H9 (cell line): ENCODE measurements around the gene INO80B. TPM values are rescaled to one million over a fixed set of nuclear protein-coding genes. Genes with fewer than 3 reads are reported as not detected.

Experiments used
- DNase-seq: peaks from one replicate; pipeline ENCODE4 v3.0.0-alpha.2; 2017
- H2AFZ ChIP-seq: one replicate; pipeline ENCODE4 v1.6.1; 2013; ENCODE audit warnings: mild to moderate bottlenecking, low read length, control low read depth, moderate library complexity
- H2AK5ac ChIP-seq: 2 replicates; pipeline ENCODE4 v1.6.1; 2013; ENCODE audit warnings: low read length, control low read depth, mixed read lengths; ENCODE audit not compliant: insufficient read length
- H2BK120ac ChIP-seq: one replicate; pipeline ENCODE4 v1.6.1; 2013; ENCODE audit warnings: low read depth, mild to moderate bottlenecking, low read length, control low read depth, inconsistent platforms; ENCODE audit not compliant: poor library complexity, severe bottlenecking
- H2BK12ac ChIP-seq: 2 replicates; pipeline ENCODE4 v1.6.1; 2013; ENCODE audit warnings: low read length, control low read depth, mixed read lengths, low read depth; ENCODE audit not compliant: insufficient read length
- H2BK15ac ChIP-seq: 2 replicates; pipeline ENCODE4 v1.6.1; 2013; ENCODE audit warnings: low read depth, low read length, control low read depth
- H2BK20ac ChIP-seq: one replicate; pipeline ENCODE4 v1.6.1; 2013; ENCODE audit warnings: low read depth, mild to moderate bottlenecking, low read length, control low read depth, inconsistent platforms; ENCODE audit not compliant: poor library complexity, severe bottlenecking
- H2BK5ac ChIP-seq: 2 replicates; pipeline ENCODE4 v1.6.1; 2013; ENCODE audit warnings: low read length, control low read depth, mixed read lengths; ENCODE audit not compliant: insufficient read length
- H3K14ac ChIP-seq: 2 replicates; pipeline ENCODE4 v1.6.1; 2013; ENCODE audit warnings: low read length, control low read depth; ENCODE audit not compliant: insufficient read depth
- H3K18ac ChIP-seq: 2 replicates; pipeline ENCODE4 v1.6.1; 2013; ENCODE audit warnings: low read depth, mild to moderate bottlenecking, mixed read lengths, low read length, control low read depth; ENCODE audit not compliant: insufficient read length
- H3K23ac ChIP-seq: 2 replicates; pipeline ENCODE4 v1.6.1; 2013; ENCODE audit warnings: low read length, control low read depth, mixed read lengths, low read depth; ENCODE audit not compliant: insufficient read length
- H3K23me2 ChIP-seq: 2 replicates; pipeline ENCODE4 v1.6.1; 2013; ENCODE audit warnings: low read depth, mild to moderate bottlenecking, mixed read lengths, low read length, control low read depth; ENCODE audit not compliant: insufficient read length, poor library complexity, severe bottlenecking
- H3K27ac ChIP-seq: 2 replicates; pipeline ENCODE4 v1.5.1; 2013; ENCODE audit warnings: low read length, control low read depth, mixed read lengths, low read depth; ENCODE audit not compliant: insufficient read length
- H3K27me3 ChIP-seq: 2 replicates; pipeline ENCODE4 v1.6.1; 2013; ENCODE audit warnings: low read length, control low read depth, inconsistent platforms; ENCODE audit not compliant: insufficient read depth
- H3K4ac ChIP-seq: 2 replicates; pipeline ENCODE4 v1.6.1; 2013; ENCODE audit warnings: low read depth, mild to moderate bottlenecking, control low read depth, inconsistent platforms, low read length, moderate library complexity
- H3K4me1 ChIP-seq: 2 replicates; pipeline ENCODE4 v1.6.1; 2013; ENCODE audit warnings: low read length, control low read depth, inconsistent platforms; ENCODE audit not compliant: insufficient read depth
- H3K4me2 ChIP-seq: 2 replicates; pipeline ENCODE4 v1.6.1; 2013; ENCODE audit warnings: low read length, control low read depth, mixed read lengths; ENCODE audit not compliant: insufficient read length, insufficient read depth
- H3K56ac ChIP-seq: 2 replicates; pipeline ENCODE4 v1.6.1; 2013; ENCODE audit warnings: low read depth, mild to moderate bottlenecking, mixed read lengths, low read length, control low read depth; ENCODE audit not compliant: insufficient read length
- H3K79me1 ChIP-seq: 2 replicates; pipeline ENCODE4 v1.6.1; 2013; ENCODE audit warnings: low read depth, mild to moderate bottlenecking, moderate library complexity, low read length, control low read depth, inconsistent platforms; ENCODE audit not compliant: insufficient read depth, poor library complexity, severe bottlenecking
- H3K79me2 ChIP-seq: 2 replicates; pipeline ENCODE4 v1.6.1; 2013; ENCODE audit warnings: low read length, control low read depth, inconsistent platforms; ENCODE audit not compliant: insufficient read depth
- H3K9ac ChIP-seq: 2 replicates; pipeline ENCODE4 v1.6.1; 2013; ENCODE audit warnings: low read length, control low read depth, mixed read lengths; ENCODE audit not compliant: insufficient read length; ENCODE audit errors: extremely low read depth
- H3K9me3 ChIP-seq: one replicate; pipeline ENCODE4 v1.6.1; 2013; ENCODE audit warnings: low read depth, low read length, inconsistent platforms; ENCODE audit not compliant: control insufficient read depth
- H3T11ph ChIP-seq: one replicate; pipeline ENCODE4 v1.6.1; 2013; ENCODE audit warnings: mild to moderate bottlenecking, low read length, control low read depth, inconsistent platforms
- H4K20me1 ChIP-seq: one replicate; pipeline ENCODE4 v1.6.1; 2013; ENCODE audit not compliant: control insufficient read depth, insufficient read length, insufficient read depth
- H4K5ac ChIP-seq: 2 replicates; pipeline ENCODE4 v1.6.1; 2013; ENCODE audit warnings: low read depth, mild to moderate bottlenecking, mixed read lengths, low read length, control low read depth; ENCODE audit not compliant: insufficient read length
- H4K8ac ChIP-seq: replicated peaks from 2 replicates; pipeline ENCODE4 v1.6.1; 2013; ENCODE audit warnings: low read length, control low read depth, mixed read lengths, low read depth; ENCODE audit not compliant: insufficient read length
- H4K91ac ChIP-seq: 2 replicates; pipeline ENCODE4 v1.6.1; 2013; ENCODE audit warnings: low read depth, mild to moderate bottlenecking, moderate library complexity, mixed read lengths, low read length, control low read depth; ENCODE audit not compliant: insufficient read length
- H3K27ac Mint-ChIP-seq, 3 experiments: 2 replicates in 2 of 3; 3 replicates in 1 of 3; pipeline ENCODE4 v1.8.0; 2020 to 2021; ENCODE audit warnings: mixed read lengths in 3 of 3, mild to moderate bottlenecking in 1 of 3, moderate library complexity in 1 of 3
- H3K27me3 Mint-ChIP-seq: 2 replicates; pipeline ENCODE4 v1.8.0; 2021; ENCODE audit warnings: low read depth, mild to moderate bottlenecking, moderate library complexity, mixed read lengths
- H3K36me3 Mint-ChIP-seq, 3 experiments: 2 replicates in 2 of 3; 3 replicates in 1 of 3; pipeline ENCODE4 v1.8.0; 2020 to 2021; ENCODE audit warnings: low read depth in 3 of 3, mixed read lengths in 3 of 3; ENCODE audit not compliant: insufficient read depth in 1 of 3
- H3K4me1 Mint-ChIP-seq, 2 experiments: 2 replicates each; pipeline ENCODE4 v1.8.0; 2020; ENCODE audit warnings: mixed read lengths in 2 of 2
- H3K4me3 Mint-ChIP-seq, 2 experiments: 2 replicates in 1 of 2; 3 replicates in 1 of 2; pipeline ENCODE4 v1.8.0; 2020 to 2021; ENCODE audit warnings: mild to moderate bottlenecking in 2 of 2, mixed read lengths in 2 of 2, moderate library complexity in 1 of 2
- H3K9me3 Mint-ChIP-seq, 2 experiments: 2 replicates in 1 of 2; 3 replicates in 1 of 2; pipeline ENCODE4 v1.8.0; 2020; ENCODE audit warnings: mild to moderate bottlenecking in 2 of 2, mixed read lengths in 2 of 2, moderate library complexity in 1 of 2
- WGBS: extraction: QIAGEN DNeasy Blood & Tissue Kit; methylation state at CpG from one replicate; pipeline ENCODE4 v1.1.7; 2013; ENCODE audit warnings: missing lambda C conversion rate, low lambda C conversion rate, mixed read lengths; ENCODE audit not compliant: insufficient read length; ENCODE audit errors: extremely low coverage; 5-methylcytosine and 5-hydroxymethylcytosine counted together
- total RNA-seq: library from RNA; stranded (reverse); gene quantifications from 2 replicates; pipeline ENCODE4 v1.2.1, GENCODE V29; 2021
- TF ChIP-seq, protein P1 (sequence below): fragments of 200-600 bp; sonication (generic); conservative IDR thresholded peaks from 3 replicates; pipeline ENCODE4 v1.8.0; 2021; ENCODE audit warnings: antibody characterized with exemption, mild to moderate bottlenecking

The INO80B gene
- total RNA-seq, 1 experiment from 2014 or later: 17.6 TPM

DNA sequence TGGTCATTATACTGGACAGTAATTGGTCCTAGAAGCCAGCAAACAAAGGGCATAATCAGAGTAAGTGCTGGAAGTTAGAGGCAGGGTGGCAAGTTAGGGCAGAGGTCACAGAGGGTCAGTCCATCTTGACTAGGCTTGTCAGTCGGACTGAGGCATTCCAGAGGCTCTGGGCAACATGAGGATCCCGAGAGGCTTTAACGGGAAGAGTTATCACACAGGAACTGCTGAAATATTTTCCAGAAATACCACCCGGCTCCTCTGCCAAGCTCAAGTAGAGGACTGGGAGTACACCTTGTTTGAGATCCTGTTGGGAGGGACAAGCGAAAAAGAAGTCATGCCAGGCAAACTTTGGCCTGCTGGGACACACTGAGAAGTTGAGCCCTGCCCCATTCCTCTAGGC, 47.2 kb upstream of the INO80B start:
- no CpG with 5 or more reads among the region's 5 CpGs for WGBS
- Histone ChIP-seq H3K23me2 (no peaks in the 10 kb centered on the region), H3K9me3 (no peaks in the 10 kb centered on the region), H3K23ac (no peak overlapping the region), H2AFZ (no peak overlapping the region), H3K18ac (no peak overlapping the region), H3K4me2 (no peak overlapping the region), H3K9ac (no peak overlapping the region), H2AK5ac (no peak overlapping the region), H3K79me1 (no peaks in the 10 kb centered on the region), H2BK12ac (no peak overlapping the region), H3K79me2 (no peaks in the 10 kb centered on the region), H3K14ac (no peak overlapping the region), H4K8ac (no peak overlapping the region), H3K4ac (no peak overlapping the region), H3K27ac (no peak overlapping the region), H3K4me1 (no peaks in the 10 kb centered on the region), H4K91ac (no peak overlapping the region), H2BK20ac (no peak overlapping the region), H2BK5ac (no peak overlapping the region), H3K27me3 (no peaks in the 10 kb centered on the region), H4K20me1 (no peaks in the 10 kb centered on the region), H4K5ac (no peak overlapping the region), H2BK15ac (no peak overlapping the region), H2BK120ac (no peak overlapping the region), H3T11ph (no peak overlapping the region), H3K56ac (no peak overlapping the region)
- no peak overlapping the region for H3K4me3 Mint-ChIP-seq
- H3K36me3 Mint-ChIP-seq: no peaks in the 10 kb centered on the region
- H3K4me1 Mint-ChIP-seq: no peaks in the 10 kb centered on the region
- peaks cover 17% of the 10 kb centered on the region for H3K27me3 Mint-ChIP-seq
- H3K9me3 Mint-ChIP-seq: no peaks in the 10 kb centered on the region
- H3K27ac Mint-ChIP-seq: no peak overlapping the region
- TF ChIP-seq, protein P1, sequence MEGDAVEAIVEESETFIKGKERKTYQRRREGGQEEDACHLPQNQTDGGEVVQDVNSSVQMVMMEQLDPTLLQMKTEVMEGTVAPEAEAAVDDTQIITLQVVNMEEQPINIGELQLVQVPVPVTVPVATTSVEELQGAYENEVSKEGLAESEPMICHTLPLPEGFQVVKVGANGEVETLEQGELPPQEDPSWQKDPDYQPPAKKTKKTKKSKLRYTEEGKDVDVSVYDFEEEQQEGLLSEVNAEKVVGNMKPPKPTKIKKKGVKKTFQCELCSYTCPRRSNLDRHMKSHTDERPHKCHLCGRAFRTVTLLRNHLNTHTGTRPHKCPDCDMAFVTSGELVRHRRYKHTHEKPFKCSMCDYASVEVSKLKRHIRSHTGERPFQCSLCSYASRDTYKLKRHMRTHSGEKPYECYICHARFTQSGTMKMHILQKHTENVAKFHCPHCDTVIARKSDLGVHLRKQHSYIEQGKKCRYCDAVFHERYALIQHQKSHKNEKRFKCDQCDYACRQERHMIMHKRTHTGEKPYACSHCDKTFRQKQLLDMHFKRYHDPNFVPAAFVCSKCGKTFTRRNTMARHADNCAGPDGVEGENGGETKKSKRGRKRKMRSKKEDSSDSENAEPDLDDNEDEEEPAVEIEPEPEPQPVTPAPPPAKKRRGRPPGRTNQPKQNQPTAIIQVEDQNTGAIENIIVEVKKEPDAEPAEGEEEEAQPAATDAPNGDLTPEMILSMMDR: no peak
- no peak for DNase-seq
